Fibroblast of pulmonary artery (primary cell): ENCODE data around the gene PCSK5.
"Not testable (repeated sequence)": the region's sequence is repeated elsewhere in the genome, so short reads cannot be mapped to it uniquely, and the experiment has no call there.

Experiments
- DNase-seq: peaks from one replicate; pipeline ENCODE4 v3.0.0-alpha.2; 2010; ENCODE audit warnings: low read depth
- H3K4me3 ChIP-seq: replicated peaks from 2 replicates; pipeline ENCODE4 v1.5.1; 2011; ENCODE audit warnings: low read depth, mild to moderate bottlenecking, control low read depth, low read length, moderate library complexity
- CTCF ChIP-seq: IDR thresholded peaks from 2 replicates; pipeline ENCODE4 v1.5.1; 2011; ENCODE audit warnings: mild to moderate bottlenecking, control low read depth, low read length, inconsistent platforms; ENCODE audit errors: missing control alignments

PCSK5 gene

GRCh38 chr9:76357555-76357954, 467.1 kb downstream of the PCSK5 start:
- H3K4me3 ChIP-seq = no peak overlapping the region
- no peak for DNase-seq
- TF ChIP-seq CTCF = no peak

GRCh38 chr9:76358628-76359280, 468.3 kb downstream of the PCSK5 start:
- TF ChIP-seq CTCF = no peak
- no peak overlapping the region for H3K4me3 ChIP-seq
- no peak for DNase-seq

GRCh38 chr9:76359365-76359764, 468.9 kb downstream of the PCSK5 start:
- H3K4me3 ChIP-seq = no peak overlapping the region
- DNase-seq = no peak
- TF ChIP-seq CTCF = no peak

- no peak for DNase-seq
- TF ChIP-seq CTCF = no peak
- H3K4me3 ChIP-seq = no peak overlapping the region
Observed at GRCh38 chr9:76359766-76360165, 469.3 kb downstream of the PCSK5 start.

- not testable (repeated sequence) for H3K4me3 ChIP-seq, DNase-seq
Observed at GRCh38 chr9:76362332-76363031, 472.0 kb downstream of the PCSK5 start.

GRCh38 chr9:76363032-76363395, 472.5 kb downstream of the PCSK5 start:
- no peak for TF ChIP-seq CTCF
- DNase-seq = no peak
- no peak overlapping the region for H3K4me3 ChIP-seq

GRCh38 chr9:76365028-76365427, 474.6 kb downstream of the PCSK5 start:
- H3K4me3 ChIP-seq = no peak overlapping the region
- TF ChIP-seq CTCF = no peak
- DNase-seq = peak; percentile 58
